Limb (tissue), 2 donors: ENCODE measurements around the gene KLHL3.

Source experiments
- DNase-seq, 2 donors: peaks; one replicate each; pipeline ENCODE4 v3.0.0-alpha.2; 2016; ENCODE audit errors: extremely low spot score in 2 of 2

The KLHL3 gene

DNA sequence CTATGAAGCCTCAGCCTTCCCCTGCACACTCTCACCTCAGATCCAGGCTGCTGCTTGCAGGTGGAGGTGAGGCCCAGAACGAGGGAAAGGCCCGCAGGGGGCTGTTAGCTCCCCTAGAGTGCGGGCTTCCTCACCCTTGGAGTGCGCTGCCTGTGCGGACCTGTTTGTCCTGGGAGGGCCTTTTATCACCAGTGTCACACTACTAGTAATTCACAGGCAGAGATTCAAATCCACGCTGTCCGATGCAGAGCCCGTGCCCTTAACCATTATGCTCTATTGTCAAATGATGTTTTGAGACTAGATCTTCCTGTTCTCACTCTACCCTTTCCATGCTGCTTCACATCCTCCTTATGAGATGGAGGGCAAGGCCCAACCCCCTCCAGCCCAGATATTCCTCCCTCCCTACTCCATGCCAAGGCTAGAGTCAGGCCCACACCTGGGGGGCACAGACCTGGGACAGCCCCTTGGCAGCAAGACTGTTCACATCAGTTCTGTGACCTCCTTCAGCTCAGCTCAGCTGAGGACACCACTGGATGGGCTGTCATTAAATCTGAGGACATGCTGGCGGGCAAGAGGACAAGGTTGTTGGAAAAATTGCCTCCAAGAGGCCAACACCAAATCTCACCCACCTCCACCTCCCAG, 124.0 kb downstream of the KLHL3 start:
- DNase-seq = no peak

GRCh38 chr5:137611011-137611580, 124.8 kb downstream of the KLHL3 start:
- DNase-seq = no peak

DNA sequence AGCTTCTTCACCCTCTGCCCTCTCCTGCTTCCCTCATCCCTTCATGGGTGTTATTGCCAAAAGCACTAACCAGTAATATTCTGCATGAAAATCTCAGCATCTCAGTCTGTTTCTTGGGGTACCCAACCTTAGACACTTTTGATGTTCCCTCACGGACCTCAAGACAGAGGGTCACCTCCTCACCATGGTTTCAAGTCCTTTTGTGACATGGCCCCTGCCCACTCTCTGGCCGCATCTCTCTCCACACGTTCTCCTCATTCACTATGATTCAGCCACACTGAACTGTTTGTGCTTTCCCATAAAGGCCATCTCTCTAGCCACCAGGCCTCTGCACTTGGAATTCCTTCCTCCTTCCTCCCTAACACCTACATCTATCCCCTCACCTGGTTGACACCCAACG, 125.3 kb downstream of the KLHL3 start:
- no peak for DNase-seq

DNA sequence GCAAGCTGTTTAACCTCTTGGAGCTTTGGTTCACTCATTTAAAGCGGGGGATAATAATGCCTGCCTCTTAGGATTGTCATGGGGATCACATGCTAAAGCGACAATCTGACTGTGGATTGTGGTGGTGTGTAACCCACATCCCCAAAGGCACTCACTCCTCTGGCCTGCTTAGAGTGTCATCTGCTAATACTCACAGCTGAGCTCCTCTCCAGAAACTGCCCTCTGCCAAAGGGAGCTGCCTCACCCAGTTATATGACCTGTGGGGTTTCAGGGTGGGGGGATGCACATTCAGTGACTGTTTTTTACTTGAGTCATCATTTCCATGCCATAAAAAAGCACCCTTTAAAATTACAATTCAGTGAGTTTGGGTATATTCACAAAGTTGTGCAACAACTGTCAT, 126.8 kb downstream of the KLHL3 start:
- DNase-seq = no peak

GRCh38 chr5:137607771-137608170, 128.1 kb downstream of the KLHL3 start:
- no peak for DNase-seq

DNA sequence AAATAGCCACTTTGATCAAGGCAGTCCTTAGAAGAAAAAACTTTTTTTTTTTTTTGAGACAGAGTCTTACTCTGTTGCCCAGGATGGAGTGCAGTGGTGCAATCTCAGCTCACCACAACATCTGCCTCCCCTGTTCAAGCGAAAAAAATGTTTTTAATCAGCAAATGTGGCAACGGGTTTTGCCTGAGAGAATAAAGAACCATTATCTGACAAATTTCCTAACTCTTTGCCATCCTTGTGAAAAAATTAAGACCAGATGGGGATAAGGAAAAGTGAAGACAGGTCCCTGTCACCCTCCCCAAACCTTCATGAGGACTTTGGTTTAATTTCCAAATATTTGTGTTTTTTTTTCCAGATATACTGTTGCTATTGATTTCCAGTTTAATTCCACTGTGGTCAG, 129.5 kb downstream of the KLHL3 start:
- no peak for DNase-seq

DNA sequence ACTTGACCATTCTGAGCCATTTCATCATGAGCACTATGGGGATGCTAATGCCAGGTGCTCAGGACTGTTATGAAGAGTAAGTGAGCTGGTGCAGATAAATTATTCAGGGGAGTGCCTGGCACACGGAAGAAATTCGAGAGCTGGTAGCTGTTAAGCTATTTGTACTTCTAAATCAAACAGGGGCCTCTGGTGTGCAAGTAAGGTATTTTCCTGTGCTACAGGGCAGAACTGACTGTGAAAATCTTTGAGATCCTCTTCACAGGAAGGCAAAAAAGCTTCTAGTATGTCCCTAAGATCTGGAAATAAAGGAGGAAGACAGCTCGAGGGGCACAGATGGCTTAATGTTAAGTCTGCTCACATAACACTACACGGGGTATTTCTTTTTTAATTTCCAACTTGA, 130.5 kb downstream of the KLHL3 start:
- DNase-seq = no peak

GRCh38 chr5:137604348-137605095, 131.4 kb downstream of the KLHL3 start:
- DNase-seq = no peak

DNA sequence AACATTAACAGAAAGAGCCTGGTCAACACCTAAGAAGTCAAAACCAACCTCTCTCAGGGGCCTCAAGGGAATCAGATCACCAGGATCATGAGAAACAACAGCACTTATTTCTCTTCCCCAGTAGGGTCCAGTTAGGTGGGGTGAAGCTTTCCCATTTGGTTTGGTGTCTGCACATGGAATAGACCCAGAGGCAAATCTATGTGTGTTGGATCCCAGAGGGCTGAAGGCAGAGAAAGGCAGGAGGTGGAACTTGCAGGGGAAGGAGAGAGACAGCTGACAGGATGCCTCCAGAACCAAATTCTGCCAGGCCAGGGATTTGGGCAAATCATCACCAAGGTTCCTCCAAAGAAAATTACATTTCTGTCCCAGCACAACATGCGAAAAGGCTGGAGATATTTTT, 132.0 kb downstream of the KLHL3 start:
- no peak for DNase-seq

GRCh38 chr5:137603356-137603755, 132.5 kb downstream of the KLHL3 start:
- no peak for DNase-seq

- DNase-seq = no peak
Measured at GRCh38 chr5:137602721-137603273, 133.1 kb downstream of the KLHL3 start.

DNA sequence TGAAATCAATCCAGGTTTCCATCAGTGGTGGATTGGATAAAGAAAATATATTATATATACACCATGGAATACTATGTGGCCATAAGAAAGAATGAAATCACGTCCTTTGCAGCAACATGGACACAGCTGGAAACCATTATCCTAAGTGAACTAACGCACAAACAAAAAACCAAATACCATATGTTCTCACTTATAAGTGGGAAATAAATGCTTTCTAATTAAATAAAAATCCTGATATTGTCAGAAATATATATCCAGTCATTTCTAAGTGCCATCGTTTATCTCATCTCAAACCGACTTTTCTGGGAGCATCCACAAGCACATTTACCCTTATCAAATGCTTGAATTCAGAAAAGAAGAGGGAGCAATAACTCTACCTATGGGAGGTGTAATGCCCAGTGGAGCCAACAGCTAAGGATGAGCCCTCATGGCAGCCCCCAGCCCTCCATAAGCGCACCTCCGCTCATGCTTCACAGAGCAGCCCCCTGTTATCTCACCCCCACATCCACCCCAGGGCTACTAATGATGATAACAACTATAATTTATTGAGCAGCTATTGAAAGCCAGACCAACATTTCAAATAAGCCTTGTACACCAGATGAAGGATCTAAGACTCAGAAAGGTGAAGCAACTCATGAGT, 135.0 kb downstream of the KLHL3 start:
- no peak for DNase-seq

GRCh38 chr5:137599457-137599856, 136.4 kb downstream of the KLHL3 start:
- no peak for DNase-seq

- DNase-seq = no peak
Measured at GRCh38 chr5:137598399-137598798, 137.5 kb downstream of the KLHL3 start.

DNA sequence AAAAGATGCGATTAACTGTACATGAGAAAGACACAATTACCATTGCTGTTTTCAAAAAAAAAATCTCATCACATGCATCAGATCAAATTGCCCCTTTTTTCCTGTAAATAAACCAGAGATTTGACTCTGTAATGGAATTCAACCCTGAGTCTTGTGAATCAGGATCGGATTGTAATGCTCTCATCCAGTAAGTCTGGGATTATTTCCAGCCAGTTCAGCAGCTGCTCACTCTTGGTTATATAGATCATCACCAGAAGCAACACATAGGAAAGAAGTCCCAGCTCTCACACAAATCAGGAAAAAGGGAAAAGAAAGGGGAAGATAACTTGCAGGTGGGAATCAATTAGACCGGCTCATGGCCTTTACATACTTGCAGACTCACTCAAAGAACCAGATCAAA, 138.9 kb downstream of the KLHL3 start:
- DNase-seq = peak in 1 of 2 donors; percentile 31

GRCh38 chr5:137595396-137596079, 140.4 kb downstream of the KLHL3 start:
- DNase-seq = no peak

GRCh38 chr5:137594717-137595116, 141.2 kb downstream of the KLHL3 start:
- DNase-seq = no peak

DNA sequence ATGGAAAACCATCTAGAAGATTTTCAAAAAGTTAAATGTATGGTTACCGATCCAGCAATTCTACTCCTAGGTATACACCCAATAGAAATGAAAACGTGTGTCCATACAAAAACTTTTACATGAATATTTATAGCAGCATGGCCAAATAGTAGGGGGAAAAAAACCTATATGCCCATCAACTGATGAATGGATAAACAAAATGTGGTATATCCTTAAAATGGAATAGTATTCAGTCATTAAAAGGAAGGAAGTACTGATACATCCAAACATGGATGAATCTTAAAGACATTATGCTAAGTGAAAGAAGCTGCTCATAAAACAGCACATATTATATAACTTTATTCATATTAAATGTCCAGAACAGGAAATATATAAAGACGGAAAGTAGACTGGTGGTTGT, 143.6 kb downstream of the KLHL3 start:
- no peak for DNase-seq

DNA sequence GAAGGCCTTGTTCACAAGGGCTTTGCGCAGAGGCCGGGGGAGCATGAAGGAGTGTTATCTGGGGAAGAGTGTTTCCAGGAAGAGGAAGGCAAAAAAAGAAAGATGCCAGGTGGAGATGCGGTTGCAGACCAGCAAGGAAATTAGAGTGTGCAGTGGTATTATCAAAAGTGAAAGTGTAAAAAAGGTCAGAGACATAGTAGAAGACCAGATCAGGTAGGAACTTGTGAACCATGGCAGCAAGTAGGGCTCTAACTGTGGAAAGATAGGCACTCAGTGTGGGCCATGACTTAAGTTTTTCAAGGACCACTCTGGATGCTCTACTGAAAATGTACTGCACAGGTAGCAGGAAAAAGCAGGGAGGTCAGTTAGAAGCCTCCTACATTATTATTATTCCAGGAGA, 146.7 kb downstream of the KLHL3 start:
- no peak for DNase-seq

- DNase-seq = no peak
Measured at GRCh38 chr5:137587919-137588318, 148.0 kb downstream of the KLHL3 start.

- DNase-seq = no peak
Measured at GRCh38 chr5:137584262-137584661, 151.6 kb downstream of the KLHL3 start.

- DNase-seq = no peak
Measured at GRCh38 chr5:137583129-137583528, 152.8 kb downstream of the KLHL3 start.
